GM21381 (cell line): ENCODE measurements around the gene COL12A1.

ENCODE experiments used
- ATAC-seq: cut with Tn5 transposase; IDR thresholded peaks from one replicate; pipeline ENCODE4 v1.9.1; 2021; ENCODE audit warnings: mild to moderate bottlenecking, moderate library complexity; ENCODE audit not compliant: unreplicated experiment

COL12A1 gene

DNA sequence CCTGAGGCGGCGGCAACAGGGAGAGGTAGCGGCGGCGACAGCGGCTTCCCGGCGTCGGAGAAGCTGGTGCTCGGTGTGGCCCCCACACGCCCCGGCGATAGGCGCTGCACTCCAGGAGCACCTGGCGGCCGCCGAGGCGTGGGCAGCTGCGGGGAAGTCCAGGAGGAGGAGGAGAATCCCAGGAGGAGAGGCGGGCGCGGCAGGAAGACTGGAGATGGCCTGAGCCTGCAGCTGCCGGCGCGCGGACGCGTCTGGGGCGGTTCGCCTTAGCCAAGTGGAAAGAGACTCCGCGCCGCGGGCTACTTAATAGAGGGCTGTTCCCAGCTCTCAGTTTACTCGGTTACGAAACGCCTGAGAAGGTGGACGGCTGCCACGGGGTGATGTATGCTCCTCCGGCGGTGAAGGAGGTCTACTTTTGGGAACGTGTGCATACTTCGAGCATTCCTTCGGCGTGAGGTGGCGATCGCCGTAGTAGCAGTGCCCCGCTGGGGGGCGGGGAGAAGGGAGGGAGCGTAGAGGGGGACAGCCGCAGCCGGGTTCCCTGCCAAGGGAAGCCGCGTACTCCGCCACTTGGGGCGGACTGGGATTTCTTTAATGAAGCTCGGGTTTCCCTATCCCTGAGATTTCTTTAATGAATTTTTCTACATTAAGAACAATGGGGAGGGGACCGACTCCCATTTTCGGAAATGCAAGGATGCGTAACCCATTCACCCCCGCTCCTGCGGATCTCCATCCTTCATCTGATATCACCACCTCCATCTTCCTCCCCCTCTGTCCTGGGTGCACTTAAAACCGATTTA, at the start of gene COL12A1:
COL12A1 (minus strand) TSS at position 278 of the 800 bp plus-strand sequence. CDS start 3,261 bp downstream, outside the sequence.
- ATAC-seq, result no peak

- no peak for ATAC-seq
Measured at GRCh38 chr6:75250552-75250951, 44.7 kb upstream of the COL12A1 start.

DNA sequence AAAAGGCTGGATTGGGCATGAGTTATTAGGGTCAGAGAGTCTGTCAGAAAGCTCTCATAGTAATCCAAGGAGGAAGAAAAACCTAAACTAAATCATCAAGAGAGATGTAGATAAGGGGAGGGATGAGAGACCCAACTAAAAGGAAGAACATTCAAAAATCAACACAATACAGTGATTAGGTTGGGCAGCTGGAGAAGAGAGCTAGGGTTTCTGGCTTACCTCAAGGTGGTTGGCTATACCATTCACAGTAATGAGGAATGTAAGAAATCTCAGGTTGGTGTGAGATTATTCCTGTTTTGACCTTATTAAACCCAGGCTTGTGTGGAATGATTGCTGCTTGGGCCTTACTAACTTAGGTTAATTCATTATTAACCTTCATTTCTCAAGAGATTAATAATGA, 44.0 kb upstream of the COL12A1 start:
- no peak for ATAC-seq

DNA sequence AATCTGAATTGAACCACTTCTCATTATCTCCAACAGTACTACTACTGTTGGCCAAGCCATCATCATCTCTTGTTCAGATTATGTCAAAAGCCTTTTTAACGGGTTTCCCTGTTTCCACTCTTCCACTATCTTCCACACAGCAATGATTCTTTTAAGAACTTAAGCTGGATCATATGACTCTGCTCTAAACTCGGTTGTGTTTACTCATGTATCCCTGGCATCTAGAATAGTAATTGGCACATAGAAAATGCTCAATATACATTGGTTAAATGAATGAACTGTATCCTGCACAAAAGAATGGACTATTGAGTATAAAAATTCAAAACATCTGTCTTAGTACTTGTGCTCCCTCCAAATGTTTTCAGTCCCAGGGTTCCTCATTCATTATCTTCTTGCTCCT, 40.5 kb upstream of the COL12A1 start:
- ATAC-seq, result no peak

GRCh38 chr6:75244063-75244584, 38.3 kb upstream of the COL12A1 start:
- ATAC-seq, result peak; percentile 14

DNA sequence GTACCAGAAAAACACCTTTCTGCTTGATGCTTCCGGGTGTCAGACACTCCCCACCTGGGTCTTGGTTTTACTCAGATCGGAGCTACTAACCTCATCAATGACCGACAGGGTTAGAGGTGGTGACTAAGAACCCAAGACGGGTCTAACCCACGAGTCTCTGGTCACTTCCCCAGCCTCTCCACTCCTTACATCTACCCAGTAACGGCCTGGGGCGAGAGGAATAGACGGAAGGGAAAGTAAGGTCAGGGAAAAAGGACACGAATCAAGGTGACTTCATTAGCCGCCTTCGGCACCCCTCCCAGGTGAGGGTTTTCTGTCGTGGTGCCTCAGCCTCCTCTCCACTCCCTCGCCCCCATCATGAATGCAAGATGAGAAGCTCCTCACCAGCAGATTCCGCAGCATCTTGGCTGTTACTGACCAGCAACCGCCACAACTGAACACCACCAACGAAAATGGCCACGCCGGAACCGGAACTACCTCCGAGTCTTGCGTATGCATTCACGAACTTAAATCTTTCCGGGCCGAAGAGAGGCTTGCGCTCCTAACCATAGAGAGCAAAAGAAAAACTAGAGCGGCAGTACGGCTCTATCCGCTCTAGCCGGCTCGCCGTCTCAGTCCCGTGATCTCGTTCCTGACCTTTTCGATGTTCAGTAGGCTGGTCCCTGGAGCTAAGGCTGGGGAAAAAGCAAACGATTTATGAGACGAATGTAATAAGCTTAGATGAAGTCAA, 37.6 kb upstream of the COL12A1 start, which contains the start of gene COX7A2:
COX7A2 (minus strand) TSS at position 469 of the 730 bp plus-strand sequence; CDS start at position 402, 67 bp downstream.
- ATAC-seq, result peak; percentile 96

- ATAC-seq, result no peak
Measured at GRCh38 chr6:75236630-75237029, 30.8 kb upstream of the COL12A1 start.

- ATAC-seq, result no peak
Measured at GRCh38 chr6:75235271-75235670, 29.4 kb upstream of the COL12A1 start.

GRCh38 chr6:75234126-75234865, 28.4 kb upstream of the COL12A1 start:
- no peak for ATAC-seq

DNA sequence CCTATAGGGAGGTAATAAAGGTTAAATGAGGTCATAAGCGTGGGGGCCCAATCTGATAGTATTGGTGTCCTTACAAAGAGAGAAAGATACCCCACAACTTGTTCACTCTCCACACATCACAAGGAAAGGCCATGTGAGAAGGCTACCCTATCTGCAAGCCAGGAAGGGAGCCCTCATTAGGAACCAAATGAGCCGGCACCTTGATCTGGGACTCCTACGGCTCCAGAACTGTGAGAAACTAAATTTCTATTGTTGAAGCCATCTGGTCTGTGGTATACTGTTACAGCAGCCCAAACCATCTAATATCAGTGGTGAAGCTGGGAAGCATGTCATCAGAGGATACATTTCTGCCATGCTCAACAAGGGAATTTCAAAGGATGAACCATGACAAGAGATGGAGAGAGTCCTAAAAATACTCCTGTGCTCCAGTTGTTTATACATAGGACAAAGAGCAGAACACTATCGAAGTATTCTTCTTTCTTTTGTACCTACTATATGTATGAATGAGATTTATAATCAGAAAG, 27.3 kb upstream of the COL12A1 start:
- ATAC-seq, result no peak

DNA sequence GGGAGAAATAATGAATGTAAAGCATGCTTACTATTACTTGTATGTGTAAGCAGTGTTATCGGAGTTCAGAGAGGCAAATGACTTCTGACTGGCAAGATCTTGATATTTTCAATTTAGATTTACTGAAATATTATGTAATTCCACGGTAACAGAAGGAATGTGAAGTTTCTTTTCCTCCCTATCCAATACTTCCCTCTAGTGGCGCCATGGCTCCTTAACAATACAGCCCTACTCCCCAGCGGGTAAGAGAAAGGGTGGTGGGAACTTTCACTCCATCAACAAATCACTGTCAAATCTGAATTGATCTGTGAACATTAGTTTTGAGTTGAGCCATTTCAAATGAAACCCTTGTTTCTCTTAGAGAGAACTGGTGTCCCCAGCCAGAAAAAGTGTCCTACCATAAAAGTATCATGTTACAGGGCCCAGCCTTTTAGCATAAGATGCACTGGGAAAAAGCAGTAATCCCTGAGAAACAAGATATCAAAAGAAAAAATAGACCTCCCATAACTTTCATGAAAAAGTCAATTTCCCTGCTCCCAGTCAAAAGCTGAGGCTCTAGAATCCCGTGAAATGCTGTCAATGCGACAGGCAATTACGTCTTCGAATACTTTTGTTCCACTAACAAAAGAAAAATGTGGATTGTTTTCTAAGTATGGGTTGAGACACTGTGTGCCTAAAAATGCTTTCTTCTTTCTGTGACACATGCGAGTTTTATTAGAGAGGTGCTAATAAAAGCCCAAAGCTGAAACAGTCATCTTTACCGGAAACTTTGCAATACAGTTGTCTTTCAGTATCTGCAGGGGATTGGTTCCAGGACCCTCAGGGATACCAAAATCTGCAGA, 24.9 kb upstream of the COL12A1 start:
- no peak for ATAC-seq

DNA sequence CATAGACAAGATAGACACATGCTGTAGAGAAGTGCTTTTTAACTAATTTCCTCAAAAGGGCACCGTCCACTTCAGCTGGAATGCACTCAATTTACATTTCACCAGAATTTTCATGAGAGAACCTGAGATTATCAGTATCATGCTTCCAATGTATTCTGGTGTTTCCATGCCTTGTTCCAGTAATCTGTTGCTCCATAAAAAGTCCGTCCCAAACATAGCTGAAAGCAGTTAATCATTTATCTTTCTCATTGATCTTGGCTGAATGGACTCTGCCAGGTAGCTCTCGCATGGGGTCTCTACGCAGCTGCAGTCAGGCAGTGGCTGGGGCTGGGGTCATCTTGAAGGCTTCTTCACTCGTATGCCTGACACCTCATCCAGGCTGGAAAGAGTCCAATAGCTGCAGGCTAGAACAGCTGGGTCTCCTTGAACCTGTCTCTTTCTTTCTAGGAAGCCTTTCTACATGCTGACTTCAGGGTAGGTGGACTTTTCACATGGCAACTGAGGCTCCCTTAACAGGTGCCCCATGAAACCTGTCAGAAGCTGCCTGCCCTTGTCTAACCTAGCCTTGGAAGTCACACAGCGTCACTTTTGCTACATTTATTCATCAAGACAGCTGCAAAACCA, 18.6 kb upstream of the COL12A1 start:
- no peak for ATAC-seq

DNA sequence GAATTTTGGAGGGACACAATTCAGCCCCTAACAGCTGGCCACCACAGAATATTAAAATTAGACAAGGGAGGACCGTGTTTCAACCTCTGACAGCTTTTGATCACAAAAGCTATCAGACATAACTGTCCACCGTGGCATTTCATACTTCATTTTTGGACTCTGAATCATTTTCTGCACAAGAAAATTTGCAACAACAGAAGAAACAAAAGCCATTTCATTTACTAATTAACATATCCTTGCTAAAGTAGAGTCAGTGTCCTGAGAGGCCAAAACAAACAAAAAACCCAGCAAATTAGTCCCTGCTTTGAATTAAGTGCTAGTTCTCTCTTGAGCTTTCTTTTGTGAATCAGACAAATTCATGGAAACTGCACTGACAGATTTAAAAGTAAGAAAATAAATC, 17.6 kb upstream of the COL12A1 start:
- ATAC-seq, result no peak

DNA sequence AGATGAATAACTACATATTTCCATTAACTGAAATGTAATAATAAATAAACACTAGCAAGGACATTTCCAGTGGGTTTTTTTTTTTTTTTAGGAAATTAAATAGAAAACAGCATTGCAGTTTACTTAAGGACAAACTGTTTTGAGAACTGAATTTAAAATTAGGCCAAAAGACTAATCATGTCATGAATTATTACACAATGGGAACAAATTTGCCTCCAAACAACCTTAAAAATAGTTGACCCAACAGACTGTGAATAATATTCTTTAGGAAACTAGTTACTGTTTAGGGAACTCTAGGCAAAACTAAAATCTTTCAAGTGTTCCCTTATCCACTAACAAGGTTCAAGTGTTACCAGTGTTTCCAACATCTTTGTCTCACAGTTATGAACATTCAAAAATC, 16.4 kb upstream of the COL12A1 start:
- ATAC-seq, result no peak

DNA sequence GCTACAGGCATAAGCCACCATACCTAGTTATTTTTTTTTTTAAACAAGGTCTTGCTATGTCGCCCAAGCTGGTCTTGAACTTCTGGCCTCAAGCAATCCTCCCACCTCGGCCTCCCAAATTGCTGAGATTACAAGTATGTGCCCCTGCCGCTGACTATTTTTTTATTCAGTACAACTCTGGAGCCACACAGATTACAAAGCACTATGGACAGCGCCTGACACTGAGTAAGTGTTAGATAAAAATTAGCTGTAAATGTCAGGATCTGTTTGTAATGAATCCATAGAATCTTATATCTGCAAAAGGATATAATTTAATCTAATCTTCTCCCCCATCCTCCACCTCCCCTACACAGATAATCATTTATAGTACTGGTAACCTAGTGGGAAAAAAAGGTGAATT, 15.3 kb upstream of the COL12A1 start:
- ATAC-seq, result no peak

- no peak for ATAC-seq
Measured at GRCh38 chr6:75220357-75220756, 14.5 kb upstream of the COL12A1 start.

GRCh38 chr6:75219263-75219662, 13.4 kb upstream of the COL12A1 start:
- ATAC-seq, result no peak

DNA sequence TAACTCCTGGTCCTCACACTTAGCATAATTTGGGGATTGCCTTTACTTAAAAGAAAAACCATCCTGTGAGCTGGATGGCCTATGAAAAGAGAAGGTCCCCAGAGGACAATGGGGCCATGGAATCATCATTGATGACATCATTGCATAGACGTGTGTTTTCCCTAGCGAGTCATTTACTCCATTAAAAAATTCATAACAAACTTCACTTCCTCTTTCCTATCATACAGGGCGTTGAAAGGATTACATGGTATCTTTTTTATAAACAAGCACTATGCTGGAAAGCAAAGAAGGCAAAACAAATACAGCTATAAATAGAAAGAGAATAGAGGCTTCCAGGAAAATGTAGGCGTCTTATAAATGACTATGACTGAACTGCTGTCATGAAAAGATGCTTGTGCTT, 11.3 kb upstream of the COL12A1 start:
- ATAC-seq, result no peak

GRCh38 chr6:75215291-75215690, 9.4 kb upstream of the COL12A1 start:
- no peak for ATAC-seq

DNA sequence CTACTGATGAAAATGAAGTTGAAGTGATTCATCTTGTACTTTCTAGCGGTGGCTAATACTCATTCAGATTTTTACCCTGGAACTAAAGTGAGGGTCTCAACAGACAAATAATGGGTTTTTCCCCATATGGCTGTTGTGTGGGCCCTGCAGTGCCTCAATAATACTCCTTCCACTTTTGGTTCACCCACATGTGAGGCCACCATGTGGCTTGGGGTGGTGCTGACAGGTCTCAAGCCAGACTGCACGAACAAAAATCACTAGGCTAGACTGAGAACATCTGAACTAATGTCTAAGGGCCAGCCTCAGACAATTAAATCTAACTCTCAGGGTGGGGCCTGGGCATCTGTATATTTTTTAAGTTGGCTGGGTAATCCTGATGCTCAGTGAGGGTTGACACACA, 7.9 kb upstream of the COL12A1 start:
- no peak for ATAC-seq
